IPS-18a (cell line): ENCODE measurements around the gene CD84.

ENCODE experiments used
- H3K27ac ChIP-seq: one replicate; pipeline ENCODE4 v1.5.1; 2013; ENCODE audit warnings: low read length
- H3K27me3 ChIP-seq: one replicate; pipeline ENCODE4 v1.6.1; 2013; ENCODE audit warnings: mild to moderate bottlenecking, low read length; ENCODE audit not compliant: control insufficient read depth, insufficient read depth
- H3K36me3 ChIP-seq: one replicate; pipeline ENCODE4 v1.6.1; 2013; ENCODE audit warnings: low read depth, low read length; ENCODE audit not compliant: control insufficient read depth
- H3K4me1 ChIP-seq: one replicate; pipeline ENCODE4 v1.6.1; 2013; ENCODE audit warnings: low read depth, low read length; ENCODE audit not compliant: control insufficient read depth
- H3K4me3 ChIP-seq: one replicate; pipeline ENCODE4 v1.5.1; 2013; ENCODE audit warnings: low read length
- H3K9ac ChIP-seq: one replicate; pipeline ENCODE4 v1.6.1; 2013; ENCODE audit warnings: mild to moderate bottlenecking, low read length, moderate library complexity
- H3K9me3 ChIP-seq: one replicate; pipeline ENCODE4 v1.6.1; 2013; ENCODE audit warnings: low read depth, low read length; ENCODE audit not compliant: control insufficient read depth

The CD84 gene

DNA sequence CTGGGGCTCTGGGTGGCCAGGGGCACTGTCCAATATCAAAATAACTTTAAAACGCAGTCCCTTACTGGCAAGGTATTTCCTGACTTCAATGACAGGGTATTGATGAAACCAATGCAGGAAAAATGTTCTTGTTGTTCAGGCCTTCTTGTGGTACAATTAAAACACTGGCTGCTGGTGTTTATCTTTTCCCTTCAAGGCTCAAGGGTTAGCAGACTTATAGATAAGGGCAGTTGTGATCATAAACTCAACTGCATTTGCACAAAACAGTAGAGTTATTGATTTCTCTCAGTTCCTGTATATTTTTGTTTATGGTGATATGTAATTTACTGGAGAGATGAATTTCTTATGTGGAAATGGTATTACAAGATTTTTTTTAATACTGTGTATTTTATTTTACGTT is 2.7 kb upstream of the CD84 start:
- Histone ChIP-seq H3K27me3 (no peaks in the 10 kb centered on the region), H3K9me3 (no peaks in the 10 kb centered on the region), H3K9ac (no peak overlapping the region), H3K36me3 (no peaks in the 10 kb centered on the region), H3K27ac (no peak overlapping the region), H3K4me3 (no peak overlapping the region), H3K4me1 (no peaks in the 10 kb centered on the region)

DNA sequence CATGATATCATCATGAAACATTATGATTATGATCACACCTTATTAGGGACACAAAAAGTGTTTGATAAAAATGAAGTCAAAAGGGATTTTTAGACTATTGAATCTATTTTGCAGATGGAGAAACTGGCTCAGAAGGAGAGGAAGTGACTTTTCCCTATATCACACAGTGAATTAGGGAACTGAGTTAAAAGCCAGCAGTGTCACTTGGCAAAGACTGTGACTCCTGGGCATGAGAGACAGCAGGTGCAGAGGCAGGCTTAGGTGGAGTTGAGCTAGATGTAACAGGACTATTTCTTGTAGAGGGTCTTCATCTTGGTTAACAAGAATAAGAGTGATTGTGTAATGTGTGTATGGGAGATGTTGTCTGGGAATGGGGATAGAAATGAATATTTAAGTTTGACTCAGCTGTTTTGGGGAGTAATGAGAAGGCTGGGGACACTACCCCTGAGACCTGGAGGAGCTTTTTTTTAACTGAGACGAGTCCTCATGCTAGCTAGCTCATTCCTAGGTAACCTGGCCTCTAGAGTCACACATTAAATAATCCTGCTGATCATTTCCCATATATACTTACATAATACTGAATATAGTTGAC is 1.0 kb upstream of the CD84 start:
- no peak overlapping the region for H3K27ac ChIP-seq
- H3K9ac ChIP-seq: no peak overlapping the region
- H3K36me3 ChIP-seq: no peaks in the 10 kb centered on the region
- no peaks in the 10 kb centered on the region for H3K27me3 ChIP-seq
- H3K9me3 ChIP-seq: no peaks in the 10 kb centered on the region
- no peaks in the 10 kb centered on the region for H3K4me1 ChIP-seq
- H3K4me3 ChIP-seq: no peak overlapping the region

DNA sequence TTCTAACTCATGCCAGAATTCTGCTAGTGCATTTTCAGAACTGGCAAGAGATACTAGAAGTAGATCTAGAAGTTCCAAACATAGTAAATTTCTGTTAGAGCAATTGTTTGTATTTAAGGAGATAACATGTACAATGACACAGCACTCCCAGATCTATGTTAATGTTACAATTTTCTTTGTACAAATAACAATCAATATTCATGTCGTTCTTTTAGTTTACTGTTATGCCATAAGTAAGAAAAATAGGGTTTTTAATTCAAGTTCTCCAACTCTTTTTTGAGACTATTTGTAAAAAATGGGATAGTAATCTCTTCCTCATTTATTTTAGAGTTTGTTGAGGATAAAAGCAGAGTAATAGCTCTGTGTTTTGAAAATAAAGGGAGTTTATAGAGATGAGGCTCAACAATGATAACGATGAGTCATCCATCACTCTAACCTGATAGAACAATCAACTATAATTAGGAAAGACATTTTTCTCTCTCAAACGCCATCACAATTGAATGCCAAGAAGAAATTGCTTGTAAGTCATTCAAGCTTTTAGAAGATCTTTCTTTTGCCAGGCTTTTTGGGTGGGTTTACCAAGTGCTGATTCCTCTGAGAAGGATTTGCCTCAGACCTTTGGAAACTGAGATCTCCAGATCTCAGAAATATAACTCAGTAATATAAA is 638 bp downstream of the CD84 start:
- H3K36me3 ChIP-seq: no peaks in the 10 kb centered on the region

DNA sequence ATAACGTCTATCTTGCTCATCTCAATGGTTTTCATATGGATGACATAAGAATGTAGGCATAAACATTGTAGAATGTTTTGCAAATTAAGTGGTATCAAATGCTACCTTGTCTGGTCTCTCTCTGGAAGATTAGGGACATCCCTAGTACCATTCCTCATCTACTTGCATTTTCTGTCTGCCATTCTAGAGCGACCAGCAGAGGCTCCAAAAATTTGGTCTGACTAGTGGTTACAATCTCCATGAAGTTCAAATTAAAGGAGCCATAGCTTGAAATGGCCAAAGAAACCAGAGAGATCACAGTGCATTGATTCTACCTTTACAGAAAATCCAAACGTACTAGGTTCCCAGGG is 1.1 kb downstream of the CD84 start:
- no peak overlapping the region for H3K9ac ChIP-seq
- no peak overlapping the region for H3K27ac ChIP-seq
- H3K4me1 ChIP-seq: no peaks in the 10 kb centered on the region
- no peak overlapping the region for H3K4me3 ChIP-seq
- H3K9me3 ChIP-seq: no peaks in the 10 kb centered on the region
- H3K27me3 ChIP-seq: no peaks in the 10 kb centered on the region
- H3K36me3 ChIP-seq: no peaks in the 10 kb centered on the region

More for the DNA sequence above, 638 bp downstream of the CD84 start:
- no peaks in the 10 kb centered on the region for H3K9me3 ChIP-seq
- no peak overlapping the region for H3K27ac ChIP-seq
- no peaks in the 10 kb centered on the region for H3K4me1 ChIP-seq
- H3K27me3 ChIP-seq: no peaks in the 10 kb centered on the region
- no peak overlapping the region for H3K9ac ChIP-seq
- no peak overlapping the region for H3K4me3 ChIP-seq

DNA sequence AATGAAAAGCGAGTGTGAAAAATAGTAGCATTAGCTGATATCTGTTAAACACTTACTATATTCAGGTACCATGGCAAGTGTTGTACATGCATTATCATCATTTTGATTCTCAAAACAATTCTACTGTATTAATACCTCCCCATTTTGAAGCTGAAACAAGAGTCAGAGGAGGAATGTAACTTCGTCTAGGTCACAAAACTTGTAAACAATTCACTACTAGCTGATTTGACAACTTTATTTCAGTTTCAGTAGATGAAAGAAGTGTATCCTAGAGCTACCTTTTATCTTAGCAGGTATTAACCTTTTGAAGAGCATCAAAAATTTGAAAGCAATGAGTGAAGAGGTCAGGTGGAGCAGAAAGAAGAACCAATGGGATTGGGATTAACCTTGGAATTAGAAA is 1.6 kb downstream of the CD84 start:
- H3K36me3 ChIP-seq: no peaks in the 10 kb centered on the region
- no peak overlapping the region for H3K27ac ChIP-seq
- H3K4me1 ChIP-seq: no peaks in the 10 kb centered on the region
- H3K9ac ChIP-seq: no peak overlapping the region
- no peak overlapping the region for H3K4me3 ChIP-seq
- H3K9me3 ChIP-seq: no peaks in the 10 kb centered on the region
- no peaks in the 10 kb centered on the region for H3K27me3 ChIP-seq

DNA sequence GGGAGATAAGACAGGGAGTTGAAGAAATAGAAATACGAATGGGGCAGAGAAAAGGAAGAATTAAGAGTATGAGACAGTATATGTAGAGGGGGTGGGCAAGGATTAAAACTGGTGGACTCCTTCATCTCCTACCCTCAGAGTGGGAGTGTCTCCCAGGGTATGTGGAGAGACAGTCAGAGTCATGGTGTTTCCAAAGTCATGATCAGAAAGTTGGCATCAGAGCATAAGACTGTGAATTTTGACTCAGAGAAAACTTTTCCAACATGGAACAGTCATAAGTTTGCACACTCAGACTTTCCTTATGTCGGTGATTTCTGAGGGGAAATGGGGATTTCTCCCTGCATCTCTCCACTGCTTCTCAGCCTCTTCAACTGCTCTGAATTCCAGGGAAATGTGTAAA is 2.4 kb downstream of the CD84 start:
- no peak overlapping the region for H3K27ac ChIP-seq
- no peak overlapping the region for H3K4me3 ChIP-seq
- no peaks in the 10 kb centered on the region for H3K9me3 ChIP-seq
- H3K9ac ChIP-seq: no peak overlapping the region
- no peaks in the 10 kb centered on the region for H3K36me3 ChIP-seq
- H3K4me1 ChIP-seq: no peaks in the 10 kb centered on the region
- no peaks in the 10 kb centered on the region for H3K27me3 ChIP-seq

DNA sequence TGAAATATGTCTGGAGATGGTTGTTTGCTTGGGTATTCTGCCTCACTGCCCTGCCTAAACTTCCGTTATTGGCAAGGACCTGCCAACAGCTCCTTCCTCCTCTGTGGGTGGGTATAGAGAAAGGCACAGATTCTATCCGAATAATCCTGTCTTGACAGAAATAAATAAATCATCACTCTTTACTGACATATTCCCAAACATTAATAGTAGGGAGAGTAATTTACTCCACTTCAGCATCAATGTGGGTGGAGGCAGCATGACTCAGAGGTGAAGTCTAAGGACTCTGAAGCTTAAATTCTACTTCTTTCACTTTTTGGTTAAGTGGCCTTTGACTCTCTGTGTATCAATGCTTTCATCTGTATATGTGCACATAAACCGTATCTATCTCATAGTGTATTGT is 2.9 kb downstream of the CD84 start:
- Histone ChIP-seq H3K4me3 (no peak overlapping the region), H3K4me1 (no peaks in the 10 kb centered on the region), H3K27ac (no peak overlapping the region), H3K36me3 (no peaks in the 10 kb centered on the region), H3K9me3 (no peaks in the 10 kb centered on the region), H3K9ac (no peak overlapping the region), H3K27me3 (no peaks in the 10 kb centered on the region)

DNA sequence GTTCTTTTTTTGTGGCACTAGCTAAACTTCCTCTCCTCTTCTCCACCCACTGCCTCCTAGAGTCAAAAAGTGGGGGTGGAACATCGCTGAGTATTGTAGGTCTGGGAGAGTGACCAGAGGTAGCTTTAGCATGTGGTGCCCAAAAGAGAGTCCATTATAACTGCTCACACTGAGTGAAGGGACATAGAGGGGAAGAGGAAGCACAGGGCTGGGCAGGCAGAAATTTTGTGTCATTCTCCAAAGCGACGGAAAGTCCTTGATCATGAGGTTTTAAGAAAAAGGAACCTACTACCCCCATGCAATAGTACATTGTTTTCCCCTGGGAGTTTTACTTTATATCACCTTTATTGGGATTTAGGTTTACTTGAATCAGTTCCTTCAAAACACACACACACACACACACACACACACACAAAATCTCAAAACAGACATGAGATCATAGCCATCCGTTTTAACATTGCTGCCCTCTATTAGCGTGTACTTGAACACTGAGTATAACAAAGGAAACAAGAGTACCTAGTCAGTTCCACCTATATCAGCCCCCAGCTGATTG is 4.1 kb downstream of the CD84 start:
- Histone ChIP-seq H3K36me3 (no peaks in the 10 kb centered on the region), H3K27me3 (no peaks in the 10 kb centered on the region), H3K27ac (no peak overlapping the region), H3K9ac (no peak overlapping the region), H3K9me3 (no peaks in the 10 kb centered on the region), H3K4me3 (no peak overlapping the region), H3K4me1 (no peaks in the 10 kb centered on the region)

DNA sequence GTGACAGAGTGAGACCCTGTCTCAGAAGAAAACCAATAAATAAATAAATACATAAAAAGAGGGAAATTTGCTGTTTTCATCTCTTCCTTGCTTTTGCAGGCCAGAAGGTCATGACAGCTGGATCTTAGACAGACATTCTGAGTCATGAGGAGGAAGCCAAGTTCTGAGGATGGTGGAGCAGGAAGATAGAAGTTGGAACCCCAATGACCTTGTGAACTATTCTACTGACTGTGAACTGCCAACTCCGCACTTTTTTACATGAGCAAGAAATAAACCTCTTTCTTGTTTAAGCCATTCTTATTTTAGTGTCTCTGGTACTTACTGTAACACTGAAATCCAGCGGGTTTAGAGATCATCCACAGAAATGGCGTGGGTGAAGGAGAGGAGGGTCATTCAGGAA is 8.5 kb downstream of the CD84 start:
- H3K27ac ChIP-seq: no peak overlapping the region
- H3K36me3 ChIP-seq: no peaks in the 10 kb centered on the region
- H3K9ac ChIP-seq: no peak overlapping the region
- no peaks in the 10 kb centered on the region for H3K4me1 ChIP-seq
- no peaks in the 10 kb centered on the region for H3K27me3 ChIP-seq
- H3K9me3 ChIP-seq: no peaks in the 10 kb centered on the region
- H3K4me3 ChIP-seq: no peak overlapping the region

DNA sequence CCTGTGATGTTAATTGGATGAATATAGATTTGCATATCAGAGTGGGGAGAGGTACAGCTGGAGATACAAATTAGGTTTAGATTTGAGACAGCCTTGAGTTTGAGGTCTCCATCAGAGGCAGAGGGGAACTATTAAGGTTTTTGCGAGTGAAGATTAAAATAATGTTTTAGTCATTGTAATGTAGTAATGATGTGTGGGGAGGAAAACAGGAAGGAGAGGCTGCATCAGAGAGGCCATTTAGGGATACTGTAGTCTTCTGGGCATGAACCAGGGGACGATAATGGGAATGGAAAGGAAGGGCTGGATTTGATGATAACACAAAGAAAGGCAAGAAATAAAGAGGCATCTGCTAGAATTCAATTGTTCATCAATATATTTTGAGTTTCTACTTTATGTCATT is 9.5 kb downstream of the CD84 start:
- no peak overlapping the region for H3K4me3 ChIP-seq
- no peaks in the 10 kb centered on the region for H3K9me3 ChIP-seq
- H3K27me3 ChIP-seq: no peaks in the 10 kb centered on the region
- no peaks in the 10 kb centered on the region for H3K36me3 ChIP-seq
- H3K9ac ChIP-seq: no peak overlapping the region
- no peaks in the 10 kb centered on the region for H3K4me1 ChIP-seq
- H3K27ac ChIP-seq: no peak overlapping the region

DNA sequence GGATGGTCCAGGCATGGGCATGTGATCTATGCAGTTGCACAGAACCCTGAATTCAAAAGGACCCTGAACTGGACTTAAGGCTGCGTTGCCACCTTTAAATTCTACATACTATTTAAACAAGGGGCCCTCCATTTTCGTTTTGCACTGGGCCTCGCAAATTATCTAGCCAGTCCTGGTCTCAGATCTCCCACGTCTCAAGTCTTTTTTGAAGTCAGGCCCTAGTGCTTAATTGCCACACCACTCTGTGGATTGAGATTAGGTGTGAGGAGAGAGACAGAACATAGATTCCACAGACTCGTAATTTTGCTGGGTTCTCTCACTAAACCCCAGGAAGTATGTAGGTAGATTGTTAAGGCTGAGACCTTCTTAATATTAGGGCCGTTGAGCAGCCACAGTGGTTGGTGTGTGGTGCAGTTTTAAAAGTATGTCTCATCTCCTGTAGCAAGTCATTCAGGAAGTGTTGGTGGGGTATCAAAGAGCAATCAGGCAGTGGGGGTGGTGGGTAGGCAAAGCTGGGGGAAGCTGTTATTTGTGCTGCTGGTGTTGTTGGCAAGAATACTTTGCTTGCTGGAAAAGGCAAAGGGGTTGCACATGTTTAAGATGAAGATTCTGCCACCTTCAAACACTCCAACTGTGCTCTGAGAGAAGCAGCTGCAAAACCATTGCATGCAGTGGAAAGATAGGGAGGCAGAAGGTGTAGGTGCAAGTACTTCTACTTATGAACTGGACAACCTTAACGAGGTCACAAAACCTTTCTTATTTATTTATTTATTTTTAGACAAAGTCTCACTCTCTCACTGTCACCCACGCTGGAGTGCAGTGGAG is 11.2 kb downstream of the CD84 start:
- H3K27me3 ChIP-seq: no peaks in the 10 kb centered on the region
- no peak overlapping the region for H3K9ac ChIP-seq
- no peaks in the 10 kb centered on the region for H3K36me3 ChIP-seq
- H3K4me1 ChIP-seq: no peaks in the 10 kb centered on the region
- H3K27ac ChIP-seq: no peak overlapping the region
- H3K9me3 ChIP-seq: no peaks in the 10 kb centered on the region
- no peak overlapping the region for H3K4me3 ChIP-seq
